GM12878 (cell line): ENCODE data around the gene CADPS. TPM values are rescaled to one million over a fixed set of nuclear protein-coding genes. Genes with fewer than 3 reads are reported as not detected.

Experiments used
- ATAC-seq: fragments of 200-7000 bp; cut with Tn5 transposase; 3 replicates; pipeline ENCODE4 v1.9.1; 2020; ENCODE audit warnings: mild to moderate bottlenecking, moderate library complexity
- BruUV-seq: library from RNA; stranded (reverse); fragments of 400-500 nt; replicated peaks from 2 replicates; lab custom pipeline; 2021; lab: Mats Ljungman, UMichigan
- CTCF ChIA-PET: fragments of 300-600 bp; sonication (Branson Sonifier 250); formaldehyde crosslinking; extraction: SDS; loops from one replicate; lab custom pipeline; 2021; ENCODE audit warnings: inconsistent platforms; lab: Yijun Ruan, JAX
- POLR2A ChIA-PET: fragments of 350-600 bp; formaldehyde crosslinking; extraction: SDS; loops from one replicate; lab custom pipeline; 2021; ENCODE audit warnings: inconsistent platforms; lab: Charles Lee
- RAD21 ChIA-PET: fragments of 300-600 bp; sonication (Branson Sonifier 250); formaldehyde crosslinking; loops from one replicate; lab custom pipeline; 2023; ENCODE audit warnings: antibody characterized with exemption; ENCODE audit not compliant: unreplicated experiment; lab: Charles Lee
- SMC1A ChIA-PET: fragments of 300-600 bp; sonication (Branson Sonifier 250); formaldehyde crosslinking; loops from one replicate; lab custom pipeline; 2023; ENCODE audit not compliant: unreplicated experiment, uncharacterized antibody; lab: Charles Lee
- DNase-seq: peaks from one replicate; pipeline ENCODE4 v3.0.0-alpha.2; 2011; ENCODE audit warnings: low read depth, low spot score
- FAIRE-seq: peaks from 3 replicates; lab custom pipeline; 2011; peaks lifted over from hg19 to GRCh38; lab: Jason Lieb, UNC
- H2AFZ ChIP-seq: 2 replicates; pipeline ENCODE4 v1.6.0; 2011; ENCODE audit warnings: low read depth, low read length, control low read depth; ENCODE audit not compliant: control insufficient read depth
- H3K27ac ChIP-seq: 2 replicates; pipeline ENCODE4 v1.5.1; 2011; ENCODE audit warnings: control low read depth; ENCODE audit not compliant: control insufficient read depth, insufficient read depth
- H3K27me3 ChIP-seq, 2 experiments: replicated peaks in 1 of 2; 2 replicates each; pipeline versions ENCODE4 v1.6.0 to v1.6.1; 2011; ENCODE audit warnings: low read length in 1 of 2; ENCODE audit not compliant: control insufficient read depth in 2 of 2, insufficient read depth in 2 of 2
- H3K36me3 ChIP-seq, 2 experiments: 2 replicates each; pipeline ENCODE4 v1.5.1; 2011; ENCODE audit warnings: low read length in 1 of 2; ENCODE audit not compliant: control insufficient read depth in 2 of 2, insufficient read depth in 2 of 2
- H3K4me1 ChIP-seq: 2 replicates; pipeline ENCODE4 v1.6.1; 2011; ENCODE audit warnings: mild to moderate bottlenecking, low read length, moderate library complexity, mixed read lengths; ENCODE audit not compliant: control insufficient read depth, insufficient read depth
- H3K4me2 ChIP-seq: 2 replicates; pipeline ENCODE4 v1.6.0; 2011; ENCODE audit warnings: control low read depth; ENCODE audit not compliant: control insufficient read depth, insufficient read depth
- H3K4me3 ChIP-seq: fragments of 200-600 bp; sonication (generic); 2 replicates; pipeline ENCODE4 v1.5.1; 2016
- H3K79me2 ChIP-seq: 2 replicates; pipeline ENCODE4 v1.6.0; 2011; ENCODE audit warnings: low read length; ENCODE audit not compliant: control insufficient read depth, insufficient read depth
- H3K9ac ChIP-seq: 2 replicates; pipeline ENCODE4 v1.8.0; 2011; ENCODE audit warnings: low read length, control low read depth, mixed read lengths; ENCODE audit not compliant: control insufficient read depth, insufficient read depth
- H3K9me3 ChIP-seq: replicated peaks from 3 replicates; pipeline ENCODE4 v1.5.1; 2011; ENCODE audit warnings: mild to moderate bottlenecking, low read length; ENCODE audit not compliant: control insufficient read depth, insufficient read depth
- H4K20me1 ChIP-seq: 2 replicates; pipeline ENCODE4 v1.6.0; 2011; ENCODE audit not compliant: control insufficient read depth, insufficient read depth
- FOXK2 ChIP-seq: fragments of 450-650 bp; IDR thresholded peaks from 2 replicates; pipeline ENCODE4 v1.6.1; 2017; ENCODE audit warnings: mild to moderate bottlenecking, moderate library complexity
- JUNB ChIP-seq: IDR thresholded peaks from 2 replicates; pipeline ENCODE4 v1.6.1; 2016; ENCODE audit warnings: antibody characterized with exemption, mild to moderate bottlenecking
- KDM1A ChIP-seq: fragments of 200-600 bp; sonication (generic); IDR thresholded peaks from 2 replicates; pipeline ENCODE4 v1.6.1; 2016; ENCODE audit warnings: borderline replicate concordance
- RFX5 ChIP-seq: IDR thresholded peaks from 2 replicates; pipeline ENCODE4 v1.6.1; 2011; ENCODE audit warnings: low read depth, low read length, improper control_type of control experiment
- WGBS: methylation state at CpG from one replicate; pipeline ENCODE4 v1.1.6; 2016; ENCODE audit warnings: low lambda C conversion rate; ENCODE audit not compliant: insufficient replicate concordance, insufficient coverage; ENCODE audit errors: missing lambda C conversion rate; 5-methylcytosine and 5-hydroxymethylcytosine counted together
- in situ Hi-C: fragments of 300-500 bp; cut with MboI; formaldehyde crosslinking; loops from 9 replicates; pipeline ENCODE4 v1.14.3; 2018; ENCODE audit warnings: mixed read lengths
- intact Hi-C: fragments of 100-400 bp; cut with micrococcal nuclease; formaldehyde crosslinking; loops from one replicate; pipeline ENCODE4 v1.14.2; 2022; ENCODE audit not compliant: unreplicated experiment
- polyA plus RNA-seq, 11 experiments: library from polyadenylated mRNA; depleted of rRNA in 4 of 11; unstranded in 6 of 11; stranded (reverse) in 5 of 11; fragments of >200 nt; fragmentation: Nextera tagmentation in 4 of 11; fragmentation: Illumina TruSeq in 1 of 11; extraction: Ambion mirVana in 4 of 11; extraction: Trizol in 1 of 11; gene quantifications; 1 replicate in 1 of 11; 2 replicates in 10 of 11; pipeline versions ENCODE4 v1.2.1 to v1.2.3, GENCODE V29; 2011 to 2016; ENCODE audit warnings: inconsistent platforms in 2 of 11, missing spikeins in 2 of 11, low read depth in 1 of 11
- total RNA-seq, 4 experiments: library from RNA; depleted of rRNA in 3 of 4; stranded (reverse); fragments of >200 nt in 3 of 4; fragmentation: Illumina TruSeq in 1 of 4; extraction: Trizol in 1 of 4; gene quantifications; 2 replicates each; pipeline versions ENCODE4 v1.2.1 to v1.2.3, GENCODE V29; 2013 to 2021

CADPS gene
- total and polyA plus RNA-seq, 10 of the 15 experiments (the other 5 are each of a cell fraction or from before 2014, with no cell fraction given) = 0.20 TPM; not detected in 9

GRCh38 chr3:62370858-62371719 is 504.1 kb downstream of the CADPS start:
- H3K4me3 ChIP-seq = no peak overlapping the region
- no peaks in the 10 kb centered on the region for H3K36me3 ChIP-seq
- intact Hi-C loops (no loop called here), in situ Hi-C loops (no loop called here)
- no peak overlapping the region for H3K9ac ChIP-seq
- H3K27ac ChIP-seq = no peak overlapping the region
- POLR2A ChIA-PET = no interaction called here
- TF ChIP-seq KDM1A = no peak
- no peak for DNase-seq
- H4K20me1 ChIP-seq = no peaks in the 10 kb centered on the region
- CTCF ChIA-PET = no interaction called here
- no peak for FAIRE-seq
- H3K27me3 ChIP-seq = peaks cover 8 to 17% of the 10 kb centered on the region in 2 experiments
- RAD21 ChIA-PET = no interaction called here
- SMC1A ChIA-PET = no interaction called here
- H3K9me3 ChIP-seq = no peaks in the 10 kb centered on the region
- BruUV-seq = no TSS peak
- H2AFZ ChIP-seq = no peak overlapping the region
- 49% methylated on average over 49 of the region's 49 CpGs for WGBS
- no peaks in the 10 kb centered on the region for H3K79me2 ChIP-seq
- H3K4me1 ChIP-seq = no peaks in the 10 kb centered on the region
- no peak overlapping the region for H3K4me2 ChIP-seq
- ATAC-seq = no peak

GRCh38 chr3:62370112-62370857 is 504.9 kb downstream of the CADPS start:
- peaks cover 8 to 17% of the 10 kb centered on the region in 2 experiments for H3K27me3 ChIP-seq
- no peak overlapping the region for H2AFZ ChIP-seq
- intact Hi-C loops = no loop called here
- no peak overlapping the region for H3K9ac ChIP-seq
- FAIRE-seq = no peak
- no peaks in the 10 kb centered on the region for H3K9me3 ChIP-seq
- H3K36me3 ChIP-seq = no peaks in the 10 kb centered on the region
- no peak overlapping the region for H3K4me3 ChIP-seq
- no peak for DNase-seq
- no peak for TF ChIP-seq RFX5
- TF ChIP-seq FOXK2 = no peak
- TF ChIP-seq JUNB = no peak
- TF ChIP-seq, all 136 proteins: peak for 0
- Histone ChIP-seq H3K79me2 (no peaks in the 10 kb centered on the region), H4K20me1 (no peaks in the 10 kb centered on the region), H3K27ac (no peak overlapping the region), H3K4me1 (no peaks in the 10 kb centered on the region), H3K4me2 (no peak overlapping the region)
- CTCF ChIA-PET = no interaction called here
- SMC1A ChIA-PET = no interaction called here
- in situ Hi-C loops = no loop called here
- RAD21 ChIA-PET = no interaction called here
- POLR2A ChIA-PET = no interaction called here
- 38% methylated on average over 46 of the region's 46 CpGs for WGBS
- no TSS peak for BruUV-seq
- no peak for ATAC-seq
